Peyer's patch (tissue), 4 donors: ENCODE results near the gene KCNQ1. TPM values are rescaled to one million over a fixed set of nuclear protein-coding genes. Genes with fewer than 3 reads are reported as not detected.

ENCODE experiments used
- DNase-seq, 3 donors: peaks; one replicate each; pipeline ENCODE4 v3.0.0-alpha.2; 2017 to 2019
- H3K27ac ChIP-seq, 4 donors: fragments of 200-600 bp; sonication (generic); one replicate each; pipeline ENCODE4 v1.5.1; 2016 to 2019
- H3K27me3 ChIP-seq, 2 donors: fragments of 200-600 bp; sonication (generic); one replicate each; pipeline ENCODE4 v1.5.1; 2019
- H3K36me3 ChIP-seq, 3 donors: fragments of 200-600 bp; sonication (generic); one replicate each; pipeline ENCODE4 v1.5.1; 2016 to 2019
- H3K4me1 ChIP-seq, 4 donors: fragments of 200-600 bp; sonication (generic); one replicate each; pipeline ENCODE4 v1.5.1; 2016 to 2019
- H3K4me3 ChIP-seq, 4 donors: fragments of 200-600 bp; sonication (generic); 1 replicate in 3 of 4; 2 replicates in 1 of 4; pipeline ENCODE4 v1.5.1; 2016 to 2019; ENCODE audit warnings: mild to moderate bottlenecking in 1 of 4
- H3K9me3 ChIP-seq, 4 donors: fragments of 200-600 bp; sonication (generic); one replicate each; pipeline ENCODE4 v1.5.1; 2016 to 2019; ENCODE audit warnings: mild to moderate bottlenecking in 1 of 4
- CTCF ChIP-seq, 6 experiments: fragments of 450-650 bp in 4 of 6; fragments of 200-600 bp in 2 of 6; sonication (generic) in 1 of 6; IDR thresholded peaks; one replicate each; pipeline ENCODE4 v1.5.1; 2017 to 2019; ENCODE audit warnings: antibody characterized with exemption in 6 of 6, mild to moderate bottlenecking in 3 of 6, moderate library complexity in 1 of 6
- POLR2A ChIP-seq, 2 donors: fragments of 450-650 bp; IDR thresholded peaks; one replicate each; pipeline ENCODE4 v1.5.1; 2017; ENCODE audit warnings: antibody characterized with exemption in 2 of 2, mild to moderate bottlenecking in 2 of 2, moderate library complexity in 2 of 2
- total RNA-seq, 4 donors: library from RNA; depleted of rRNA; stranded (reverse); fragments of >200 nt; gene quantifications; one replicate each; pipeline ENCODE4 v1.1.0, GENCODE V29; 2016

Gene KCNQ1
- total RNA-seq, 4 donors from 2014 or later, result 50.6 to 66.4 (median 54.2) TPM

GRCh38 chr11:2748814-2749554, 304.2 kb downstream of the KCNQ1 start:
- DNase-seq, result peak in 1 of 3 donors; percentile 42
- no peaks in the 10 kb centered on the region for H3K4me1 ChIP-seq

DNA sequence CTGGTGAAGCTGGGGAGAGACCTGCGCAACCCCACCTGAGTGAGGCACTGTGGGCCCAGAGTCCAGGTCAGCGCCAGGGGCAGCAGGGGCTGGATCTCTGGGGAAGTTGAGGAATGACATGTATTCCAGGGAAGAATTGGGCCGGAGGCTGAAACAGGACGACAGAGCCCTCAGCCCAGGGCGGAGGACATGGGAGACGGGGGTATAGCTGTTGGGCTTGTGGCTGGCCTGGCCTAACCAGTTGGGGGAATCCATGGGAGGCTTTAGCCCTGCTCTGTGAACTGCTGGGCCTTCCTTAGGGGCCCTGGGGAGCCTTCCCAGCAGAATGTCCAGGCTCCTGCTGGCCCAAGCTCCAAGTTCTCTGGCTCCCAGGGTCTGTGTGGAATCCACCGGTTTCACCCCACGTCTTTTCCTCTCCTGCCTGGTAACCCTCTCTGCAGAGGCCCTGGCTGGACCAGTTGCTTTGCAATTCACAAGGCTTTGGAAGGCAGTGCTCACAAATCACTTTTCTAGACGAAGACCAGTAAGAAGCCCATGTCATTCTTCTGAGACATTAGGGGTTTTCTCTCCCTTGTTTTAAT, 305.4 kb downstream of the KCNQ1 start:
- no peaks in the 10 kb centered on the region for H3K27me3 ChIP-seq
- no peaks in the 10 kb centered on the region for H3K36me3 ChIP-seq
- no peak for TF ChIP-seq CTCF (IDR thresholded peaks at IDR 0.05)
- no peak for TF ChIP-seq POLR2A (IDR thresholded peaks at IDR 0.05)
- no peak overlapping the region for H3K27ac ChIP-seq
- H3K9me3 ChIP-seq, result no peaks in the 10 kb centered on the region
- H3K4me3 ChIP-seq, result no peak overlapping the region
- peak in 1 of 3 donors; percentile 40 for DNase-seq
- no peaks in the 10 kb centered on the region for H3K4me1 ChIP-seq

More at GRCh38 chr11:2748814-2749554, 304.2 kb downstream of the KCNQ1 start:
- Histone ChIP-seq H3K9me3 (no peaks in the 10 kb centered on the region), H3K36me3 (no peaks in the 10 kb centered on the region), H3K27ac (no peak overlapping the region), H3K27me3 (no peaks in the 10 kb centered on the region), H3K4me3 (no peak overlapping the region)
- TF ChIP-seq CTCF (IDR thresholded peaks at IDR 0.05) (no peak), POLR2A (IDR thresholded peaks at IDR 0.05) (no peak)

DNA sequence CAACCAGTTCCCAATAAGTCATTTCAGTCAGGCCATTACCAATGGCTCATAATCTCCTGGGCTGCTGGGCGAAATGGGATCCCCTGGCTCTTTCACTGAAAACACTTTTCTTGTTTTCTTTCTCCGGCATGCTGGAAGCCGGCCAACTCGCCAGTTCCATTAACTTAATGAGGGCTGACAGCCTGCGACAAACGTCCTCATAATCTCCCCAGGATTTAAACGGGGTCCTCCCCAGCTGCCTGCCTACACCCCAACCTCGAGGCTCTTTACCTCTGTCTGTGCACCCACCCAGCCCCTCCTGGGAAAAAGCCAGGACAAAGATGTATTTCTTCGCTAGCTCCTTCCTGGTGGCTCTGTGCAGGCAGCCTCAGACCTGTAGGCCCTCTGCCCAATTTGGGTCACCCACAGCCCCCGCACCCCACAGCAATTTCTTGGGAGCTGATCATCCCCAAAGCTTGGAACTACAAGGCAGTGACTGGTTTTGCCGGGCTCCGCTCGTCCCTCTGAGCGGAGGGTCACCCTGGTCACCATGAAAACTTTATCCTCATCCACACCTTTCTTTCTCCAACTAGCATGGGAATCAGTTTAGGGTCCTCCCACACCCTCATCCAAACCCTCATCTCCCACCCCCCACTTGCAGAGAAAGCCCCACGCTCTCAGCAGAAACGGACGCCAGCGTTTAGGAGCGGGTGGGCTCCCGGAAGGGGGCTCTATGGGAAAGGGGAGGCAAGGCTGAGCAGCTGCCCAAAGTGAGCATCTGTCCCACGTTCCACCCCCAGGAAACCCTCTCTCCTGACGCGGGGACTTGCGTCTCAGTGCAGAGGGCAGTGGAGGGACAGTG, 306.1 kb downstream of the KCNQ1 start:
- H3K4me3 ChIP-seq, result no peak overlapping the region
- no peaks in the 10 kb centered on the region for H3K36me3 ChIP-seq
- H3K9me3 ChIP-seq, result no peaks in the 10 kb centered on the region
- TF ChIP-seq POLR2A (IDR thresholded peaks at IDR 0.05), result no peak
- no peak for TF ChIP-seq CTCF (IDR thresholded peaks at IDR 0.05)
- H3K27ac ChIP-seq, result no peak overlapping the region
- H3K4me1 ChIP-seq, result no peaks in the 10 kb centered on the region
- H3K27me3 ChIP-seq, result no peaks in the 10 kb centered on the region
- DNase-seq, result no peak

GRCh38 chr11:2751523-2752203, 306.9 kb downstream of the KCNQ1 start:
- H3K9me3 ChIP-seq, result no peaks in the 10 kb centered on the region
- H3K36me3 ChIP-seq, result no peaks in the 10 kb centered on the region
- peak in 1 of 3 donors; percentile 40 for DNase-seq
- H3K4me1 ChIP-seq, result no peaks in the 10 kb centered on the region
- TF ChIP-seq POLR2A (IDR thresholded peaks at IDR 0.05), result no peak
- no peak for TF ChIP-seq CTCF (IDR thresholded peaks at IDR 0.05)
- no peaks in the 10 kb centered on the region for H3K27me3 ChIP-seq
- H3K27ac ChIP-seq, result no peak overlapping the region
- H3K4me3 ChIP-seq, result no peak overlapping the region

- no peaks in the 10 kb centered on the region for H3K36me3 ChIP-seq
- no peak overlapping the region for H3K27ac ChIP-seq
- H3K9me3 ChIP-seq, result no peaks in the 10 kb centered on the region
- H3K4me1 ChIP-seq, result no peaks in the 10 kb centered on the region
- no peaks in the 10 kb centered on the region for H3K27me3 ChIP-seq
- TF ChIP-seq POLR2A (IDR thresholded peaks at IDR 0.05), result no peak
- TF ChIP-seq CTCF (IDR thresholded peaks at IDR 0.05), result no peak
- no peak overlapping the region for H3K4me3 ChIP-seq
- no peak for DNase-seq
Measured at GRCh38 chr11:2752204-2752770, 307.5 kb downstream of the KCNQ1 start.
